K562 (cell line): Measurements from ENCODE around the gene GGCT. TPM values are rescaled to one million over a fixed set of nuclear protein-coding genes. Genes with fewer than 3 reads are reported as not detected.

Experiments used
- BRD4 ChIP-seq: fragments of 200-600 bp; sonication (generic); IDR thresholded peaks from 2 replicates; pipeline ENCODE4 v1.6.1; 2017; ENCODE audit warnings: inconsistent platforms
- CBFA2T2 ChIP-seq: fragments of 450-650 bp; conservative IDR thresholded peaks from 2 replicates; pipeline ENCODE4 v1.6.1; 2017; ENCODE audit warnings: mild to moderate bottlenecking
- DNMT1 ChIP-seq: fragments of 450-650 bp; IDR thresholded peaks from 2 replicates; pipeline ENCODE4 v1.6.1; 2016; ENCODE audit warnings: antibody characterized with exemption, mild to moderate bottlenecking
- ESRRA ChIP-seq: fragments of 450-650 bp; IDR thresholded peaks from 2 replicates; pipeline ENCODE4 v1.6.1; 2014; ENCODE audit warnings: low read depth, mild to moderate bottlenecking, moderate library complexity, borderline replicate concordance
- KDM5B ChIP-seq: fragments of 200-600 bp; sonication (generic); IDR thresholded peaks from 2 replicates; pipeline ENCODE4 v1.6.1; 2012; ENCODE audit warnings: low read depth, mild to moderate bottlenecking, moderate library complexity, low read length, control low read depth, inconsistent platforms; ENCODE audit not compliant: insufficient replicate concordance
- MTA1 ChIP-seq: fragments of 450-650 bp; IDR thresholded peaks from 2 replicates; pipeline ENCODE4 v1.6.1; 2017; ENCODE audit warnings: borderline replicate concordance
- MTF1 ChIP-seq: fragments of 250-450 bp; sonication (Bioruptor Pico); IDR thresholded peaks from 2 replicates; pipeline ENCODE4 v1.9.0; 2021; ENCODE audit warnings: moderate library complexity, mild to moderate bottlenecking, inconsistent platforms, borderline replicate concordance
- NCOA6 ChIP-seq: fragments of 450-650 bp; IDR thresholded peaks from 2 replicates; pipeline ENCODE4 v1.6.1; 2017; ENCODE audit warnings: mild to moderate bottlenecking
- NFXL1 ChIP-seq: fragments of 450-650 bp; formaldehyde crosslinking; IDR thresholded peaks from 2 replicates; pipeline ENCODE4 v1.4.0; 2021; ENCODE audit warnings: mild to moderate bottlenecking
- RBM17 ChIP-seq: fragments of 200-400 bp; formaldehyde crosslinking; IDR thresholded peaks from 2 replicates; pipeline ENCODE4 v1.6.1; 2017; ENCODE audit warnings: low read depth, mild to moderate bottlenecking, low read length, borderline replicate concordance
- SOX6 ChIP-seq: fragments of 450-650 bp; IDR thresholded peaks from 2 replicates; pipeline ENCODE4 v1.6.1; 2014; ENCODE audit warnings: mild to moderate bottlenecking
- SP2 ChIP-seq: IDR thresholded peaks from 2 replicates; pipeline ENCODE4 v1.6.1; 2011; ENCODE audit warnings: mild to moderate bottlenecking, low read depth, low read length, moderate library complexity; ENCODE audit not compliant: poor library complexity, severe bottlenecking; ENCODE audit errors: extremely low read depth
- TRIM28 ChIP-seq: fragments of 450-650 bp; IDR thresholded peaks from 2 replicates; pipeline ENCODE4 v1.6.1; 2017
- ZKSCAN3 ChIP-seq: fragments of 250-450 bp; sonication (Bioruptor Pico); IDR thresholded peaks from 2 replicates; pipeline ENCODE4 v1.4.0; 2020
- ZNF174 ChIP-seq: fragments of 250-450 bp; sonication (Bioruptor Pico); IDR thresholded peaks from 2 replicates; pipeline ENCODE4 v1.4.0; 2020; ENCODE audit warnings: mild to moderate bottlenecking
- ZNF175 ChIP-seq: fragments of 200-800 bp; sonication (Bioruptor generic); IDR thresholded peaks from 2 replicates; pipeline ENCODE4 v1.6.1; 2016; ENCODE audit warnings: low read depth, mild to moderate bottlenecking, missing genetic modification characterization, missing compliant biosample characterization
- ZNF354B ChIP-seq: fragments of 250-450 bp; sonication (Bioruptor Pico); IDR thresholded peaks from 2 replicates; pipeline ENCODE4 v1.4.0; 2020
- ZNF384 ChIP-seq: IDR thresholded peaks from 2 replicates; pipeline ENCODE4 v1.6.1; 2012; ENCODE audit warnings: low read depth, low read length, improper control_type of control experiment
- ZNF444 ChIP-seq: fragments of 250-450 bp; sonication (Bioruptor Pico); IDR thresholded peaks from 2 replicates; pipeline ENCODE4 v1.4.0; 2020; ENCODE audit warnings: mild to moderate bottlenecking, moderate library complexity
- ZNF830 ChIP-seq: fragments of 250-450 bp; sonication (Bioruptor Pico); IDR thresholded peaks from 2 replicates; pipeline ENCODE4 v1.5.0; 2021; ENCODE audit warnings: mild to moderate bottlenecking
- polyA plus RNA-seq, 8 experiments: library from polyadenylated mRNA; depleted of rRNA in 4 of 8; stranded (reverse) in 5 of 8; unstranded in 3 of 8; fragments of >200 nt; fragmentation: Nextera tagmentation in 2 of 8; fragmentation: Illumina TruSeq in 1 of 8; extraction: Ambion mirVana in 2 of 8; extraction: Trizol in 1 of 8; gene quantifications; 2 replicates each; pipeline versions ENCODE4 v1.2.1 to v1.2.3, GENCODE V29; 2011 to 2014; ENCODE audit warnings: inconsistent platforms in 1 of 8, missing spikeins in 1 of 8
- total RNA-seq, 7 experiments: library from RNA; depleted of rRNA in 6 of 7; stranded (reverse); fragments of >200 nt in 6 of 7; fragmentation: Illumina TruSeq in 2 of 7; extraction: Trizol in 2 of 7; gene quantifications; 2 replicates each; pipeline versions ENCODE4 v1.2.1 to v1.2.3, GENCODE V29; 2011 to 2021; ENCODE audit warnings: low replicate concordance in 1 of 7
- TF ChIP-seq, protein P1 (sequence below): fragments of 450-650 bp; IDR thresholded peaks from 2 replicates; pipeline ENCODE4 v1.7.1; 2018; ENCODE audit warnings: mild to moderate bottlenecking, low read depth; ENCODE audit not compliant: partially characterized antibody
- TF ChIP-seq, protein P2 (sequence below): fragments of 250-450 bp; sonication (Bioruptor Pico); IDR thresholded peaks from 2 replicates; pipeline ENCODE4 v1.4.0; 2020; ENCODE audit warnings: mild to moderate bottlenecking
- TF ChIP-seq, protein P3 (sequence below): sonication (generic); formaldehyde crosslinking; IDR thresholded peaks from 2 replicates; pipeline ENCODE4 v1.8.1; 2023; ENCODE audit warnings: mild to moderate bottlenecking, missing genetic modification reagents

The GGCT gene
- total and polyA plus RNA-seq, 9 of the 15 experiments (the other 6 are each of a cell fraction or from before 2014, with no cell fraction given): 79.0 to 349 (median 136) TPM

DNA sequence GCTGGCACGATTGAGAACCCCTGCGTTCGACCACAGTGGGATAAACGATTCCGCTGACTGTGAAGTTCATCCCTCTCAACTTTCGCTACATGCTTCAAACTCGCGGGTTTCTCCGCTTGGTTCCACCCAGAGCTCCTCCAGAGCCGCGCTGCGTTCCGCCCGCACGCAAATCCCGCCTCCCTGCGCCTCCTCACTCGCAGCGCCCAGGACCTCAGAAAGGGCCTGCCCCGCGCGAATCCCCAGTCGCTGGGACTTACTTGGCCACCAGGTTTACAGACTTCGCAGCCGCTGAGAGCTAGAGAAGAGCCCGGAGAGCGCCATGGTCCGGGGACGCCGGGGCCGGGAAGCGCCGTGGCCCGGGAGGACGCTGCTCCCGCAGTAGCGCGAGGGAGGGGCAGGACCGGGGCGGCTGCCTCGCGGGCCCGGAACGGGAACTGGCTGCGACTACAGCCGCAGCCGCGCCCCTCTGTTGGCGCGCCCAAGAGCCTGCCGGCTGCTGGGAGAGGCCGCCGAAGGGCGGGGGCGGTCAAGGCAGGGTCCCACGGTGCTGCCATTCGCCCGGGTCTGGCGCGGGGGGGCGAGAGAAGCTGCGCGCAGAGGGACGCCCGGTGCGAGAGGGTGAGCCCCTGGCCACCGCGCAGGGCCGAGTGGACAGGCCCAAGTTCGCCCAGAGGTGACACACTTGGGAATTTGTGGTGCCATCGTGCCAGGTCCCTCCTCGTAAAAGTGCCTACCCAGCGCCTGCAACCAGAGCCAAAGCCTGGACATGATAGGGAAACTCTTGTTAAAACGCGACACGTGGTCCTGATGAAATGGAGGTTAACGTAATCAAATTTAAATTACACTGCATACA, 26.1 kb downstream of the GGCT start, which contains the start of gene NOD1 (continued):
- TF ChIP-seq, protein P1, sequence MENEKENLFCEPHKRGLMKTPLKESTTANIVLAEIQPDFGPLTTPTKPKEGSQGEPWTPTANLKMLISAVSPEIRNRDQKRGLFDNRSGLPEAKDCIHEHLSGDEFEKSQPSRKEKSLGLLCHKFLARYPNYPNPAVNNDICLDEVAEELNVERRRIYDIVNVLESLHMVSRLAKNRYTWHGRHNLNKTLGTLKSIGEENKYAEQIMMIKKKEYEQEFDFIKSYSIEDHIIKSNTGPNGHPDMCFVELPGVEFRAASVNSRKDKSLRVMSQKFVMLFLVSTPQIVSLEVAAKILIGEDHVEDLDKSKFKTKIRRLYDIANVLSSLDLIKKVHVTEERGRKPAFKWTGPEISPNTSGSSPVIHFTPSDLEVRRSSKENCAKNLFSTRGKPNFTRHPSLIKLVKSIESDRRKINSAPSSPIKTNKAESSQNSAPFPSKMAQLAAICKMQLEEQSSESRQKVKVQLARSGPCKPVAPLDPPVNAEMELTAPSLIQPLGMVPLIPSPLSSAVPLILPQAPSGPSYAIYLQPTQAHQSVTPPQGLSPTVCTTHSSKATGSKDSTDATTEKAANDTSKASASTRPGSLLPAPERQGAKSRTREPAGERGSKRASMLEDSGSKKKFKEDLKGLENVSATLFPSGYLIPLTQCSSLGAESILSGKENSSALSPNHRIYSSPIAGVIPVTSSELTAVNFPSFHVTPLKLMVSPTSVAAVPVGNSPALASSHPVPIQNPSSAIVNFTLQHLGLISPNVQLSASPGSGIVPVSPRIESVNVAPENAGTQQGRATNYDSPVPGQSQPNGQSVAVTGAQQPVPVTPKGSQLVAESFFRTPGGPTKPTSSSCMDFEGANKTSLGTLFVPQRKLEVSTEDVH: no peak
- TF ChIP-seq TRIM28 (no peak), NFXL1 (CRISPR knock-in tag) (no peak), SOX6 (no peak), ZKSCAN3 (CRISPR knock-in tag) (no peak), ZNF354B (CRISPR knock-in tag) (no peak), MTA1 (no peak), ZNF830 (CRISPR knock-in tag) (no peak), SP2 (no peak), ZNF174 (CRISPR knock-in tag) (no peak), ESRRA (peak; percentile 46; the same call in 1 of the 2 replicates), DNMT1 (no peak), ZNF444 (CRISPR knock-in tag) (no peak), MTF1 (CRISPR knock-in tag) (no peak), BRD4 (peak; percentile 68; the same call in 1 of the 2 replicates), ZNF175 (0 out of 2 replicates have a peak, but pooled peaks have one; percentile 34), ZNF384 (no peak), KDM5B (peak; percentile 90), RBM17 (no peak), NCOA6 (no peak), CBFA2T2 (no peak)
- TF ChIP-seq, protein P2, sequence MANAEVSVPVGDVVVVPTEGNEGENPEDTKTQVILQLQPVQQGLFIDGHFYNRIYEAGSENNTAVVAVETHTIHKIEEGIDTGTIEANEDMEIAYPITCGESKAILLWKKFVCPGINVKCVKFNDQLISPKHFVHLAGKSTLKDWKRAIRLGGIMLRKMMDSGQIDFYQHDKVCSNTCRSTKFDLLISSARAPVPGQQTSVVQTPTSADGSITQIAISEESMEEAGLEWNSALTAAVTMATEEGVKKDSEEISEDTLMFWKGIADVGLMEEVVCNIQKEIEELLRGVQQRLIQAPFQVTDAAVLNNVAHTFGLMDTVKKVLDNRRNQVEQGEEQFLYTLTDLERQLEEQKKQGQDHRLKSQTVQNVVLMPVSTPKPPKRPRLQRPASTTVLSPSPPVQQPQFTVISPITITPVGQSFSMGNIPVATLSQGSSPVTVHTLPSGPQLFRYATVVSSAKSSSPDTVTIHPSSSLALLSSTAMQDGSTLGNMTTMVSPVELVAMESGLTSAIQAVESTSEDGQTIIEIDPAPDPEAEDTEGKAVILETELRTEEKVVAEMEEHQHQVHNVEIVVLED (CRISPR knock-in tag): peak; percentile 46
- TF ChIP-seq, protein P3, sequence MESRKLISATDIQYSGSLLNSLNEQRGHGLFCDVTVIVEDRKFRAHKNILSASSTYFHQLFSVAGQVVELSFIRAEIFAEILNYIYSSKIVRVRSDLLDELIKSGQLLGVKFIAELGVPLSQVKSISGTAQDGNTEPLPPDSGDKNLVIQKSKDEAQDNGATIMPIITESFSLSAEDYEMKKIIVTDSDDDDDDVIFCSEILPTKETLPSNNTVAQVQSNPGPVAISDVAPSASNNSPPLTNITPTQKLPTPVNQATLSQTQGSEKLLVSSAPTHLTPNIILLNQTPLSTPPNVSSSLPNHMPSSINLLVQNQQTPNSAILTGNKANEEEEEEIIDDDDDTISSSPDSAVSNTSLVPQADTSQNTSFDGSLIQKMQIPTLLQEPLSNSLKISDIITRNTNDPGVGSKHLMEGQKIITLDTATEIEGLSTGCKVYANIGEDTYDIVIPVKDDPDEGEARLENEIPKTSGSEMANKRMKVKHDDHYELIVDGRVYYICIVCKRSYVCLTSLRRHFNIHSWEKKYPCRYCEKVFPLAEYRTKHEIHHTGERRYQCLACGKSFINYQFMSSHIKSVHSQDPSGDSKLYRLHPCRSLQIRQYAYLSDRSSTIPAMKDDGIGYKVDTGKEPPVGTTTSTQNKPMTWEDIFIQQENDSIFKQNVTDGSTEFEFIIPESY (CRISPR knock-in tag): peak; percentile 61
